Measurements from ENCODE around the gene PDLIM5. TPM values are rescaled to one million over a fixed set of nuclear protein-coding genes. Genes with fewer than 3 reads are reported as not detected.

PDLIM5 gene
- total RNA-seq, 1 experiment from 2014 or later: 106 TPM

GRCh38 chr4:94598758-94599157, 147.0 kb downstream of the PDLIM5 start:
- no peak for DNase-seq
- no peaks in the 10 kb centered on the region for H3K9me3 Mint-ChIP-seq (ENCODE audit: unreplicated experiment)
- no peaks in the 10 kb centered on the region for H3K4me1 Mint-ChIP-seq (ENCODE audit: low read depth, unreplicated experiment)
- POLR2A ChIA-PET: no interaction called here
- H3K4me3 Mint-ChIP-seq (ENCODE audit: unreplicated experiment): no peak overlapping the region
- Histone ChIP-seq H3K27me3 (replicated peaks; ENCODE audit: control insufficient read depth, insufficient read depth, low read length) (no peaks in the 10 kb centered on the region), H3K4me1 (peaks cover 8% of the 10 kb centered on the region), H3K9me3 (no peaks in the 10 kb centered on the region), H3K36me3 (ENCODE audit: control insufficient read depth, insufficient read depth, low read length) (no peaks in the 10 kb centered on the region), H3K4me3 (ENCODE audit: low read depth, low read length) (no peak overlapping the region)
- H3K27me3 Mint-ChIP-seq (ENCODE audit: insufficient read depth, unreplicated experiment): no peaks in the 10 kb centered on the region
- intact Hi-C loops (cut with micrococcal nuclease; ENCODE audit: unreplicated experiment): loop anchor here (5.0 kb wide), 1 partner anchor 51 kb away; no protein-coding TSS in a partner anchor
- TF ChIP-seq CTCF (IDR thresholded peaks at IDR 0.05; ENCODE audit: insufficient read depth in 1 of 2, low read depth in 1 of 2, low read length in 1 of 2, severe bottlenecking in 1 of 2, unreplicated experiment in 1 of 2): no peak
- no TSS peak for BruUV-seq (replicated peaks)
- peaks cover 6% of the 10 kb centered on the region for H3K36me3 Mint-ChIP-seq (ENCODE audit: insufficient read depth, unreplicated experiment)
- H3K27ac Mint-ChIP-seq (ENCODE audit: unreplicated experiment): no peak overlapping the region
- CTCF ChIA-PET: no interaction called here

DNA sequence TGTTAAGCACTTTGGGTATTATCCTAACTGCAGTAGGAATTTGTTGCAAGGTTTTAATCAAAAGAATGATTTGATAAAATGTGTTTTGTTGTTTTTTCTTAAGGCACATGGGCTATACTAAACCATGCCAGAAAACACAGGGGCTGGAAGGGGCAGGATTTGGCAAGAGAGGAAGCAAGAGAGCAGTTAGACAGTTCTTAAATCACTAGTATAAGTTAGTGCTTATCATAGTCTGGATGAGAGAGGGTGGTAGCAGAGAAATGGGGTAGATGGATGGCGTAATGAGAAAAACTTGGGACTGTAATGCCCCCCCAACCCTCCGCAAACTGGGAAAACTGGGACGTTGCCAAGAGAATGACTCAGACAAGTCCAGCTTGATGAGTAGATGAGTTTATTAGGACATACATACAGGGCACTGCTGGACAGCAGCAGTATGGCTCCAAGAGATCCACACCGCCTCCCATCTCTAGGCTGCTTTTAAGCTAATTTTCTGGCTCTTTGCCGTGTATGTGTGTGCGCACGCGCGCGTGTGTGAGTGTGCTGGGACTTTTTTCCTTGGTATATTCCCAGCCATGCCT, 151.5 kb downstream of the PDLIM5 start:
- TF ChIP-seq CTCF (IDR thresholded peaks at IDR 0.05; ENCODE audit: insufficient read depth in 1 of 2, low read depth in 1 of 2, low read length in 1 of 2, severe bottlenecking in 1 of 2, unreplicated experiment in 1 of 2): no peak
- Mint-ChIP-seq H3K27me3 (ENCODE audit: insufficient read depth, unreplicated experiment) (no peaks in the 10 kb centered on the region), H3K4me1 (ENCODE audit: low read depth, unreplicated experiment) (no peaks in the 10 kb centered on the region), H3K36me3 (ENCODE audit: insufficient read depth, unreplicated experiment) (peaks cover 18% of the 10 kb centered on the region), H3K9me3 (ENCODE audit: unreplicated experiment) (no peaks in the 10 kb centered on the region), H3K27ac (ENCODE audit: unreplicated experiment) (no peak overlapping the region), H3K4me3 (ENCODE audit: unreplicated experiment) (no peak overlapping the region)
- H3K4me3 ChIP-seq (ENCODE audit: low read depth, low read length): no peak overlapping the region
- ChIA-PET POLR2A (no interaction called here), CTCF (no interaction called here)
- no TSS peak for BruUV-seq (replicated peaks)
- no peaks in the 10 kb centered on the region for H3K36me3 ChIP-seq (ENCODE audit: control insufficient read depth, insufficient read depth, low read length)
- no peaks in the 10 kb centered on the region for H3K9me3 ChIP-seq
- H3K27me3 ChIP-seq (replicated peaks; ENCODE audit: control insufficient read depth, insufficient read depth, low read length): no peaks in the 10 kb centered on the region
- intact Hi-C loops (cut with micrococcal nuclease; ENCODE audit: unreplicated experiment): no loop called here
- DNase-seq: no peak
- no peaks in the 10 kb centered on the region for H3K4me1 ChIP-seq

- no peaks in the 10 kb centered on the region for H3K9me3 ChIP-seq
- no peaks in the 10 kb centered on the region for H3K4me1 ChIP-seq
- no peak overlapping the region for H3K4me3 ChIP-seq (ENCODE audit: low read depth, low read length)
- H3K4me3 Mint-ChIP-seq (ENCODE audit: unreplicated experiment): no peak overlapping the region
- H3K4me1 Mint-ChIP-seq (ENCODE audit: low read depth, unreplicated experiment): no peaks in the 10 kb centered on the region
- H3K36me3 ChIP-seq (ENCODE audit: control insufficient read depth, insufficient read depth, low read length): no peaks in the 10 kb centered on the region
- no peaks in the 10 kb centered on the region for H3K27me3 ChIP-seq (replicated peaks; ENCODE audit: control insufficient read depth, insufficient read depth, low read length)
- ChIA-PET CTCF (no interaction called here), POLR2A (no interaction called here)
- no peaks in the 10 kb centered on the region for H3K9me3 Mint-ChIP-seq (ENCODE audit: unreplicated experiment)
- TF ChIP-seq CTCF (IDR thresholded peaks at IDR 0.05; ENCODE audit: insufficient read depth in 1 of 2, low read depth in 1 of 2, low read length in 1 of 2, severe bottlenecking in 1 of 2, unreplicated experiment in 1 of 2): no peak
- no peak for DNase-seq
- H3K36me3 Mint-ChIP-seq (ENCODE audit: insufficient read depth, unreplicated experiment): peaks cover 18% of the 10 kb centered on the region
- intact Hi-C loops (cut with micrococcal nuclease; ENCODE audit: unreplicated experiment): no loop called here
- no TSS peak for BruUV-seq (replicated peaks)
- no peaks in the 10 kb centered on the region for H3K27me3 Mint-ChIP-seq (ENCODE audit: insufficient read depth, unreplicated experiment)
- no peak overlapping the region for H3K27ac Mint-ChIP-seq (ENCODE audit: unreplicated experiment)
These were observed 153.6 kb downstream of the PDLIM5 start for GRCh38 chr4:94605241-94605805.

All from Caco-2 (cell line).